Measurements from ENCODE around the gene CTDNEP1. TPM values are rescaled to one million over a fixed set of nuclear protein-coding genes. Genes with fewer than 3 reads are reported as not detected.
A peak's percentile ranks its signal among the peaks of the same experiment; 100 is the strongest.

The CTDNEP1 gene
- polyA plus RNA-seq, 1 of the 3 experiments (the other 2 are of a cell fraction), result 111 TPM

GRCh38 chr17:7290685-7291084, 39.2 kb upstream of the CTDNEP1 start:
- H3K9me2 ChIP-seq, result no peaks in the 10 kb centered on the region
- no peaks in the 10 kb centered on the region for H3K36me3 ChIP-seq (replicated peaks in 1 of 2; ENCODE audit: control insufficient read depth in 1 of 2, insufficient read depth in 2 of 2, low read length in 1 of 2)
- no peak overlapping the region for H3K4me2 ChIP-seq
- no peak overlapping the region for H3K9ac ChIP-seq
- CTCF ChIA-PET, result interaction anchor here (3.5 kb wide), 1 partner anchor 9 kb away, joined by 34 read pairs; the partner anchor contains the start of gene SLC2A4
- TF ChIP-seq FOXJ3 (CRISPR knock-in tag; IDR thresholded peaks at IDR 0.05), result no peak
- no peak for TF ChIP-seq RCOR1 (IDR thresholded peaks at IDR 0.05; ENCODE audit: low read length)
- no peak for TF ChIP-seq RAD21 (IDR thresholded peaks at IDR 0.05; ENCODE audit: low read length)
- TF ChIP-seq TAF1 (IDR thresholded peaks at IDR 0.05; ENCODE audit: borderline replicate concordance, low read depth, low read length), result no peak
- no peak for TF ChIP-seq TCF12 (IDR thresholded peaks at IDR 0.05)
- H3K9me3 ChIP-seq, result no peaks in the 10 kb centered on the region
- no peak overlapping the region for H3K4me3 ChIP-seq (ENCODE audit: low read depth in 2 of 2, low read length in 1 of 2)
- H3K27me3 ChIP-seq (ENCODE audit: insufficient read depth), result peaks cover 30% of the 10 kb centered on the region; the same call in 1 of the 2 replicates
- H3K79me2 ChIP-seq (ENCODE audit: insufficient read depth), result no peaks in the 10 kb centered on the region
- peaks cover 0 to 6% of the 10 kb centered on the region in 2 experiments; a peak in 1 of 4 replicates for H3K4me1 ChIP-seq (ENCODE audit: control insufficient read depth in 1 of 2, insufficient read depth in 2 of 2, low read depth in 1 of 2, low read length in 1 of 2)
- H3F3A ChIP-seq (replicated peaks; ENCODE audit: insufficient read depth), result peaks cover 10% of the 10 kb centered on the region
- H4K20me1 ChIP-seq (ENCODE audit: insufficient read depth), result no peaks in the 10 kb centered on the region
- 56% methylated on average over 9 of the region's 11 CpGs for WGBS (ENCODE audit: low lambda C conversion rate)
- H2AFZ ChIP-seq (ENCODE audit: low read depth), result no peak overlapping the region
- DNase-seq, result no peak
- POLR2A ChIA-PET, result no interaction called here
- no peak overlapping the region for H3K27ac ChIP-seq (ENCODE audit: low read depth in 2 of 2, low read length in 1 of 2)

DNA sequence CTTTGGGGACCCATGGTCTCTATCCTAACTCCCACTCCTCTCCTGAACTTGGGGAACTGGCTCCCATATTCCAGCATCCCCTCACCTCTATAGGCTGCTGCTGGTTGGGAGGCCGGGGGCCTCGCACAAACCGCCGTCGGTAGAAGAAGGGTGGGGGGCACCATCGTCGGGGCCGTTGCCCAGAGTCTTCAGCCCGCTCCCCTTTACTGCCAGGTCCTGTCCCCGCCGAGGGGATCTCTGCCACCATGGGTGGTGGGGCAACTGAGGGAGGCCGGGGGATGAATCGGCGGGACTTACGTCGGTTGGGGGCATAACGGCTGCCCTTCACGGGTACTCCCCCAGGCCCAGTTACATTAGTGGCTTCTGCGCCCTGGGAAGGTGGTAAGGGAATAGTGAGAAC, 38.6 kb upstream of the CTDNEP1 start:
- Histone ChIP-seq H3K4me3 (ENCODE audit: low read depth in 2 of 2, low read length in 1 of 2) (no peak overlapping the region), H3K27me3 (ENCODE audit: insufficient read depth) (peaks cover 30% of the 10 kb centered on the region; the same call in 1 of the 2 replicates), H3K9me3 (no peaks in the 10 kb centered on the region), H3K27ac (ENCODE audit: low read depth in 2 of 2, low read length in 1 of 2) (no peak overlapping the region), H3K4me2 (no peak overlapping the region), H3K79me2 (ENCODE audit: insufficient read depth) (no peaks in the 10 kb centered on the region), H2AFZ (ENCODE audit: low read depth) (no peak overlapping the region), H3K9ac (no peak overlapping the region), H4K20me1 (ENCODE audit: insufficient read depth) (no peaks in the 10 kb centered on the region), H3K36me3 (replicated peaks in 1 of 2; ENCODE audit: control insufficient read depth in 1 of 2, insufficient read depth in 2 of 2, low read length in 1 of 2) (no peaks in the 10 kb centered on the region), H3K4me1 (ENCODE audit: control insufficient read depth in 1 of 2, insufficient read depth in 2 of 2, low read depth in 1 of 2, low read length in 1 of 2) (peaks cover 0 to 6% of the 10 kb centered on the region in 2 experiments; a peak in 1 of 4 replicates), H3K9me2 (no peaks in the 10 kb centered on the region), H3F3A (replicated peaks; ENCODE audit: insufficient read depth) (peaks cover 5% of the 10 kb centered on the region)
- ChIA-PET CTCF (interaction anchor here (0.9 to 1.6 kb wide), 3 partner anchors 9 to 244 kb away, joined by 3 to 11 read pairs (median 4); partner anchors contain the start of gene SLC2A4), POLR2A (no interaction called here)
- TF ChIP-seq RCOR1 (IDR thresholded peaks at IDR 0.05; ENCODE audit: low read length) (no peak), CHD2 (IDR thresholded peaks at IDR 0.05; ENCODE audit: low read length, partially characterized antibody) (no peak), NFIC (IDR thresholded peaks at IDR 0.05; ENCODE audit: borderline replicate concordance) (no peak), YY1 (IDR thresholded peaks at IDR 0.05; ENCODE audit: low read depth) (no peak), RAD21 (IDR thresholded peaks at IDR 0.05; ENCODE audit: low read length) (no peak)
- 61% methylated on average over 8 of the region's 19 CpGs for WGBS (ENCODE audit: low lambda C conversion rate)
- DNase-seq, result no peak

DNA sequence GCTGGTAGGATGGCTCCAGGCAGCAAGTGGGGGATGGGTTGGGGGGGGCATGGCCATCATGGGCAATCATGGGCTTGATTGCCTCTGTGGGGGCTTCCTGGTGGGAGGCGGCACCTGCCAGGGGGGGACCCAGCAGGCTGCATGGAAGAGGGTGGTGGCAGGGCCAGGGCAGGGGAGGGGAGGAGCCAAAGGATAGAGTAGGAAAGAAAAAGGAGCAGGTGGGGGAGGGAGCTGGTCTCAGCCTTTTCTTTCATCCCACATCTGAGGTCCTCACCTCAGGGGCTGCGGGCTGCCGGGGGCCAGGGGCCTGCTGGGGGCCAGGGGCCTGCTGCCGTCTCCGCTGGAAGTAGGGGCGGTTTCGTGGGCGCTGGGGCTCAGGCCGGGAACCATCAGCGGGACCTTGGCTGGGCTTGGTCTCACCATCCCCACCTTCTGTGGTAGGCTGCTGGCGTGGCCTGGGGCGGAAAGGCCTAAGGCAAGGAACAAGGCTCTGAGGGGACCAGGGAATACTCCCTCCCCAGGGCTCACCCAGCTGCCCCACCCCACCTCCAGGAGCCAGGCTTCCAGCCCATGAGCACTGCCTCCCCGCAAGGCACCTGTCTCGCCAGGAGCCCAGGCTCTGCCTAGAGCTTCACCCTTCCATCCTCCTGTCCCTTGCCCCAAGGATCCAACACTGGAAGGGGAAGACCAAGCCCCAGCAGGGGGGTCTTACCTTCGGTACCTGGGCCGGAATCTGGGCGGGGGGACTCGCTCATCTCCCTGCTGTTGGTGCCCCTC, 37.9 kb upstream of the CTDNEP1 start:
- WGBS (ENCODE audit: low lambda C conversion rate), result 44% methylated on average over 8 of the region's 18 CpGs
- POLR2A ChIA-PET, result no interaction called here
- CTCF ChIA-PET, result interaction anchor here (0.9 to 1.6 kb wide), 3 partner anchors 9 to 244 kb away, joined by 3 to 11 read pairs (median 4); partner anchors contain the start of gene SLC2A4
- no peak for TF ChIP-seq MEF2A (IDR thresholded peaks at IDR 0.05; ENCODE audit: borderline replicate concordance, low read depth)
- no peak for TF ChIP-seq YY1 (IDR thresholded peaks at IDR 0.05; ENCODE audit: low read depth)
- no peak for TF ChIP-seq EP300 (IDR thresholded peaks at IDR 0.05; ENCODE audit: borderline replicate concordance in 1 of 2, low read depth in 1 of 2, low read length in 1 of 2)
- no peak for TF ChIP-seq PBX3 (IDR thresholded peaks at IDR 0.05)
- no peak for TF ChIP-seq ZBTB33 (IDR thresholded peaks at IDR 0.05; ENCODE audit: borderline replicate concordance, low read depth)
- no peak for TF ChIP-seq POLR2AphosphoS5 (IDR thresholded peaks at IDR 0.05; ENCODE audit: low read depth, low read length)
- no peak for TF ChIP-seq SIN3A (IDR thresholded peaks at IDR 0.05; ENCODE audit: borderline replicate concordance, low read depth, low read length)
- no peak for TF ChIP-seq MXI1 (IDR thresholded peaks at IDR 0.05; ENCODE audit: low read depth, low read length)
- no peak for TF ChIP-seq EZH2phosphoT487 (IDR thresholded peaks at IDR 0.05; ENCODE audit: borderline replicate concordance, low read depth)
- TF ChIP-seq FOSL2 (IDR thresholded peaks at IDR 0.05; ENCODE audit: borderline replicate concordance, low read depth), result no peak
- no peak for TF ChIP-seq FOXM1 (IDR thresholded peaks at IDR 0.05; ENCODE audit: low read depth)
- TF ChIP-seq NRF1 (IDR thresholded peaks at IDR 0.05; ENCODE audit: low read depth, low read length), result no peak

More for the DNA sequence above, 37.9 kb upstream of the CTDNEP1 start:
- DNase-seq, result peak; percentile 29
- Histone ChIP-seq H3K27ac (ENCODE audit: low read depth in 2 of 2, low read length in 1 of 2) (no peak overlapping the region), H3K27me3 (ENCODE audit: insufficient read depth) (peaks cover 30% of the 10 kb centered on the region; the same call in 1 of the 2 replicates), H3K4me1 (ENCODE audit: control insufficient read depth in 1 of 2, insufficient read depth in 2 of 2, low read depth in 1 of 2, low read length in 1 of 2) (peaks cover 0 to 3% of the 10 kb centered on the region in 2 experiments; a peak in 1 of 4 replicates), H2AFZ (ENCODE audit: low read depth) (no peak overlapping the region), H3K4me3 (ENCODE audit: low read depth in 2 of 2, low read length in 1 of 2) (no peak overlapping the region), H3K9me3 (no peaks in the 10 kb centered on the region), H3F3A (replicated peaks; ENCODE audit: insufficient read depth) (peaks cover 5% of the 10 kb centered on the region), H3K4me2 (no peak overlapping the region), H3K9ac (no peak overlapping the region), H3K9me2 (no peaks in the 10 kb centered on the region), H4K20me1 (ENCODE audit: insufficient read depth) (no peaks in the 10 kb centered on the region), H3K79me2 (ENCODE audit: insufficient read depth) (no peaks in the 10 kb centered on the region), H3K36me3 (replicated peaks in 1 of 2; ENCODE audit: control insufficient read depth in 1 of 2, insufficient read depth in 2 of 2, low read length in 1 of 2) (no peaks in the 10 kb centered on the region)
